GM19043 (cell line): Measurements from ENCODE around the gene ABCC4.

Source experiments
- ATAC-seq: cut with Tn5 transposase; IDR thresholded peaks from one replicate; pipeline ENCODE4 v1.9.1; 2021; ENCODE audit warnings: low read depth; ENCODE audit not compliant: unreplicated experiment

The ABCC4 gene

DNA sequence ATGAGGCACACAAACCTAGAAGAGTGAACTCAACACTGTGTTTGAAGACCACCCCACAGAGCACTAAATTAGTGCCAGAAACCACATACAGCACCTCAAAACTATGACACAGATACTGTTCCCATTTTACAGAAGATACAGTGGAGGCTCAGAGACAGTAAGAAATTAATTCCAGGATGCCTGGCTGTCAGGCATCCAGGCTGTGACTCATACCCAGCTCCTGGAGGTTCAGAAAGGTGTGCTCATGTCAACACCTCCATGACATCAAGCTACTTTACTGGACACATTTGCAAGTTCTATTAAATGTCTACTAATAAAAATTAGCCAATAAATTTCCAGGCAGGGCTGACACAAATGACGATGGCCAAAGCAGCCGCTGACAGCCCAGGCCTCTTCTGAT, 176.3 kb downstream of the ABCC4 start:
- ATAC-seq, result no peak

- no peak for ATAC-seq
Measured at GRCh38 chr13:95123726-95124125, 177.5 kb downstream of the ABCC4 start.

DNA sequence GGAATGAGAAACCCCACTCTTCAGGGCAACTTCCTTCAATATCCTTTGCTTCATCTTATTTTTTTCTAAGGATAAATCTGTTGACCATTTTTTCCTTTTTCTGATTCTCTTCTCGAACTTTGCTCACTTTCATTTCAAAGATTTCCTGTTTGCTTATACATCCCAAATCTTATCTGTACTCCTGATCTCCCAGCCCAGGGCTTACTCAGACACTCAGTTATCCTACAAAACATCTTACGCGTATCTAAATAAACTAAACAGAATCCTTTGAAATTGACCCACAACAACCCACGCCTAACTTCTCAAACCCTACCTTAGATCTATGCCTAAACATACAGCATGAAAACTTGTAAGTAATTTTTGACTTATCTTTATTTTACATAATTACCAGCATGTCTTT, 179.2 kb downstream of the ABCC4 start:
- no peak for ATAC-seq

DNA sequence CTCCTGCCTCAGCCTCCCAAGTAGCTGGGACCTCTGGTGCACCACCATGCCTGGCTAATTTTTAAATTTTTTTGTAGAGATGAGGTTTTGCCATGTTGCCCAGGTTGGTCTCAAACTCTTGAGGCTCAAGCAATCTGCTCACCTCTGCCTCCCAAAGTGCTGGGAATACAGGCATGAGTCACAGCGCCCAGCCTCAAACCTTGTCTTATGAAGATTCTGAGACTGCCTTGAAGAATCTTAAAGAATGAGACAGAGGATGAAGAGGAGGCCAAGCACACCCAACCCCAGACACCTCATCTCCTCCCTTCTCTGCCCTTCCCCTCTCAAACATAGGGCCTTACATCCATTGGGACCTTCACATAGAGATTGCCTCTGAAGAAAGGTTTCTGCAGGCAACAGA, 179.7 kb downstream of the ABCC4 start:
- ATAC-seq, result no peak

- no peak for ATAC-seq
Measured at GRCh38 chr13:95120650-95121049, 180.6 kb downstream of the ABCC4 start.

- no peak for ATAC-seq
Measured at GRCh38 chr13:95118541-95119324, 182.5 kb downstream of the ABCC4 start.

DNA sequence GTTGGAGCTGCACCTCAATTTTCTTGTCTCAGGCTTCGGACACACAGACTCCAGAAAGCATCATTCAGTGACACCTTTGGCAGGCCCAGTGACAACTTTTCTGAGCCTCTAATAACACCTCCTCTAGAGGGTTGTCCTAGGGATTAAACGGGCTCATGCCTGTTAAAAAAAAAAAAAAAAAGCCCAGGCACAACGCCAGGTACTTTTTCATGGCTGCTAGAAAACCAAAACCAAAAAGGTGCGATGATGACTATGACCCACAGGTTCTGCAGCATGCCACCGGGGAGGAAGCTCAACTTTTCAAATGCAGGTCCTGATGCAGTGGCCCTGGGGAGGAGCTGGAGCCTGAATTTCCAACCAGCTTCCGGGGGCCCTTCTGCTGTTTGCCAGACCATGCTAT, 184.2 kb downstream of the ABCC4 start:
- ATAC-seq, result no peak

DNA sequence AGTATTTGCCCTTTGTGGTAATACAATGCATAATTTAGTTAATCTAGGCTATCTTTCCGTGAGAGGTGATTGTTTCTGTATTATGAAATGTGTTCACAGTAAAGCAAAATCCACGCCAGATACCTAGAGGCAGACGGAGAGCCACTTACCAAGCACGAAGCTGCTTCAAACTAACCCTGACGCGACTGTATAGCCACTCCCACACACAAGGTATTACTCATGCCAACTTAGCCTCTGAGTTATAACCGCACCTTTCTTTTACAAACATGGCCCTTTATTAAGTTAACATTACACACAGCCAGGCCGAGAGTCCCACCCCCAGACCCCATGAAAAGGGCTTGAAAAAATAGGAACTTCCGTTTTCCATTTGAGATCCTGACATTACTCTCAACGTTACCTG, 185.7 kb downstream of the ABCC4 start:
- ATAC-seq, result no peak

DNA sequence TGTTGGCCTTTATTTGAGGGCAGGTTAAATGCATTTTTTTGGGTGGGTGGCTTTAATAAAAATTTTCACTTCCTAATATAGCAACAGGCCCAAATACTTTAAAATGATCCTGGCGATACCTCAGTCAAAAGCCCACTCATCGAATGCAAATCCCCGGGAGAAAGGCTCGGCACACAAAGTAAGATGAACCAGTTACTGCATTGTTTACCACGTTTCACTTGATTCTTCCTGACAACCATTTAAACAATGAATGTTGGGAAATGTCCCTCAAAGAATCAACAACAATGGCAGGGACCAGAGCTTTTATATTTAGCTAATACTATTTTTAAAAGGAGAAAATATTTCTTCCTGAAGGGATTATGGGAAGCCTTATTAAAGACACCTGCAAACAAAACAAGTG, 187.7 kb downstream of the ABCC4 start:
- ATAC-seq, result no peak

- ATAC-seq, result no peak
Measured at GRCh38 chr13:95112883-95113282, 188.4 kb downstream of the ABCC4 start.

DNA sequence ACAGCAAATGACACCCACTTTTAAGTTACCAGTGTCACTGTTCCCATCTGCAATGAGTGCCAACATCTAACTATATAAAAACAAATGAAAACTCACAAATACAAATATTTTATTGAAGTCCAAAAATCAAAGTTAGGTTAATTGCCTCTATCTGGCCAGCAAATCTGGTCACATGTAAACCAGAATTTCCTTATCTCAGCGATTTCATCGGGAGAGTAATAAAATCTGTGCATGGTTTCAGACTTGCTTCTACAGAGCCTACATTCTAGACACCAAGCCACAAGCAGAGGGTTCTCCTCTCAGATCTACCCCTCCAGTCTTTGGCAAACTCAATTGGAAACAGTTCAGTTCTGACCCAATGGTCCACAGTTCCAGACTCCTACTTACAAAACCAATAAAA, 189.6 kb downstream of the ABCC4 start:
- ATAC-seq, result no peak

DNA sequence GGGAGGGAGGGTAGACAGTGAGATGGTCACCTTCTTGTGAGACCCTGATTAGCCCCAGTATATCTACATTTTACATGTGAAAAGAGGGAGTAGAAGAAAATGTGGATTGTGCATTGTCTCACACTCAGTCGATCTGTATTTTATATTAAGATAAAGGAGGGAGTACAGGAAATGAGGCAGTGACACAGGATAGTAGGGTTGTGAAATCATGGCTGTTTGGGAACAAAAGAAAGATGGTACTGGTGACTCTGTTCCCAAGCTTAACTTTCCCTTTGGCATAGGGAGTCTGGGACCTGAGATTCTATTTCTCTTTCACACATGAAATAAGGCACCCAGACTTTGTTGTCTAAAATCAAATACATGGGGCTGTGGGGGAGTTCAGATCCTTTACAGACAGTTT, 194.7 kb downstream of the ABCC4 start:
- ATAC-seq, result no peak

- ATAC-seq, result no peak
Measured at GRCh38 chr13:95100525-95101433, 200.5 kb downstream of the ABCC4 start.

GRCh38 chr13:95099541-95099940, 201.7 kb downstream of the ABCC4 start:
- ATAC-seq, result no peak

DNA sequence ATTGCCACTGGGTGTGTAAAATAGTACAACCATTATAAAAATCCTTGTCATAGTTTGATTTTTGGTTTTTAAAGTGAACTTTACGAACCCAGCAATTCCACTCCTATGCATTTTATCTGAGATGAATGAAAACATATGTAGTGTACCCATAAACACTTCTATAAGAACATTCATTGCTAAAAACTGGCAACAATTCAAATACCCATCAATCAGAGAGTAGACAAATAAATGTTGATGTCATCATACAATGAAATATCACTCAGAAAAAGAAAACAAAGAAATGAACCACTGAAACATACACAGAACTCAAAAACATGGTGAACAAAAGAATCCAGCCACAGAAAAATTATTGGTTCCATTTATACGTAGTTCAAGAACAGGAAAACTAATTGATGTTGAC, 202.3 kb downstream of the ABCC4 start:
- ATAC-seq, result no peak

GRCh38 chr13:95091755-95092154, 209.5 kb downstream of the ABCC4 start:
- no peak for ATAC-seq

- ATAC-seq, result no peak
Measured at GRCh38 chr13:95087746-95088305, 213.4 kb downstream of the ABCC4 start.

- ATAC-seq, result no peak
Measured at GRCh38 chr13:95086761-95087160, 214.5 kb downstream of the ABCC4 start.

- ATAC-seq, result no peak
Measured at GRCh38 chr13:95083758-95084157, 217.5 kb downstream of the ABCC4 start.

GRCh38 chr13:95083066-95083465, 218.2 kb downstream of the ABCC4 start:
- no peak for ATAC-seq

DNA sequence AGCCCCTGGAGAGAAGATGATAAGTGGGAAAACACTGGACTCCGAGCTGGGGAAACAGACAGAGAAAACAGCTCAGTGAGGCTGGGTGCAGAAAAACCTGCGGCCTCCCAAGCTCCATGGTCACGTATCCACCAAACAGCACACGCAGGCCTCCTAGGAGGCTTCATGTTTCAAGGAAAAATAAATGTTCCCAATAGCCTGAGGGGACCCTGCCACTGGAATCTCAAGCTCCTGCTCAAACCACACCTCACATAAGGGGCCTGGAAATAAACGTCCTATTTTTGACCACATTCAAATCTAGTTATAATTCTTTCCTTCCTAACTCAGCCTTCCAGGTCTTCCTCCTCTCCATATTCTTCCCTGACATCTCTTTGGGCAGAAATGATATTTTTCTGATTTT, 225.7 kb downstream of the ABCC4 start:
- no peak for ATAC-seq
